ENCODE results near the gene GHDC. TPM values are rescaled to one million over a fixed set of nuclear protein-coding genes. Genes with fewer than 3 reads are reported as not detected.

GHDC gene
- total RNA-seq, 6 experiments from 2014 or later: 1.5 to 7.5 (median 6.4) TPM

DNA sequence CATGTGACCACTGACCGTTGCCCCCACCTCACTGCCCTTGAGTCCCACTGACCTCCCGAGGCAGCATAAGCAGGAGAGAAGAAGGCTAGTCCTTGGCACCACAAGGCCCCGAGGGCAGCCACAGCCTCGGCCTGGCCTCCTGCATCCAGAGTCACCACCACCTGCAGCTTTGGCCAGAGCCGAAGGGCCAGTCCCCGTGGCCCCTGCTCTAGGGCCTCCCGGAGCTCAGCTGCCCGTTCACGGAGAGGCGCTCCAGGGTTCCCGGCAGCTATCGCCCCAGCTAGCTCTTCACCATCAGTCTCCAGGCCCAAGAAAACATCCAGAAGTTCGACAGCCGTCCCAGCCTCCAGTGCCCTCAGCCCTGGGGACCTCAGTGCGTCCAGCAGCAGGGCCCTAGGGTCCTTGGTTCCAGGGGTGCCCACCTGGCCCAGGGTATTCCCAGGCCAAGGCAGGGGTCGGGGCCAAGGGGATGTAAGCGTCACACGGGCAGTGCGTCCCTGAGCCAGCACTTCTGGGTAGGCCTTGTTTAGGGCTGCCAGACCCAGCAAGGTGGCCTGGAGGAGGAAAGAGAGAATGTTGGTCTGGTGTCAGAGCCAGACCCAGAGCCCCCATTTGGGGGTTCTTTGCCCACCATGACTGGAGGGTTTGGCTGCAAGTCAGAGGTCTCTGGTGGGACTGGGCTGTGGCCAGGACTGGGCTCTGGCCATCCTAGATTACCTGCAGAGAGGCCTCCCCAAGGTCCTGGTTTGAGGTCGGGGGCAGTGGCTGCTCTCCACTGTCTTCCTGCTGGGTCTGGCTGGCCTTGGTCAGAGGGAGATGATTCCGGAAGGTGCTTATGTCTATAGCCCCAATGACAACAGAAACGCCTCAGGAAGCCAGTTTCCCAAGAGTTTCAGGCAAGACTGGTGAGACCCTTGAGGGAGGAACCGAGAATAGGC, 1.8 kb downstream of the GHDC start:
- Mint-ChIP-seq H3K4me3 (no peak overlapping the region), H3K4me1 (ENCODE audit: low read depth) (peaks cover 6% of the 10 kb centered on the region; the same call in 1 of the 2 replicates), H3K27me3 (ENCODE audit: insufficient read depth) (peaks cover 3% of the 10 kb centered on the region; the same call in 1 of the 2 replicates), H3K9me3 (no peaks in the 10 kb centered on the region), H3K27ac (no peak overlapping the region), H3K36me3 (ENCODE audit: low read depth) (no peaks in the 10 kb centered on the region)
- DNase-seq: no peak
- TF ChIP-seq, protein P1, sequence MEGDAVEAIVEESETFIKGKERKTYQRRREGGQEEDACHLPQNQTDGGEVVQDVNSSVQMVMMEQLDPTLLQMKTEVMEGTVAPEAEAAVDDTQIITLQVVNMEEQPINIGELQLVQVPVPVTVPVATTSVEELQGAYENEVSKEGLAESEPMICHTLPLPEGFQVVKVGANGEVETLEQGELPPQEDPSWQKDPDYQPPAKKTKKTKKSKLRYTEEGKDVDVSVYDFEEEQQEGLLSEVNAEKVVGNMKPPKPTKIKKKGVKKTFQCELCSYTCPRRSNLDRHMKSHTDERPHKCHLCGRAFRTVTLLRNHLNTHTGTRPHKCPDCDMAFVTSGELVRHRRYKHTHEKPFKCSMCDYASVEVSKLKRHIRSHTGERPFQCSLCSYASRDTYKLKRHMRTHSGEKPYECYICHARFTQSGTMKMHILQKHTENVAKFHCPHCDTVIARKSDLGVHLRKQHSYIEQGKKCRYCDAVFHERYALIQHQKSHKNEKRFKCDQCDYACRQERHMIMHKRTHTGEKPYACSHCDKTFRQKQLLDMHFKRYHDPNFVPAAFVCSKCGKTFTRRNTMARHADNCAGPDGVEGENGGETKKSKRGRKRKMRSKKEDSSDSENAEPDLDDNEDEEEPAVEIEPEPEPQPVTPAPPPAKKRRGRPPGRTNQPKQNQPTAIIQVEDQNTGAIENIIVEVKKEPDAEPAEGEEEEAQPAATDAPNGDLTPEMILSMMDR (IDR thresholded peaks at IDR 0.05): no peak

DNA sequence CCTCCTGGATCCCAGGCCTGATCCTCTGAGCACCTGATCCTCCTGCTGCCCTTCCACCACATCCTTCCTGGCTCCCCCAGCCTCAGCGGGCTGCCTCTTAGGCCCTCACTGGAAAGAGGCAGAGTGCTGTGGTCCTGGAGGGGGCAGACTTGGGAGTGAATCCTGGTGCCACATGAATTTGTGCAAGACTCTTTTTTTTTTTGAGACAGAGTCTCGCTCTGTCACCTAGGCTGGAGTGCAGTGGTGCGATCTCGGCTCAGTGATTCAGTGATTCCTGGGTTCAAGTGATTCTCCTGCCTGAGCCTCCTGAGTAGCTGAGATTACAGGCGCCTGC, 3.1 kb downstream of the GHDC start:
- Mint-ChIP-seq H3K36me3 (ENCODE audit: low read depth) (no peaks in the 10 kb centered on the region), H3K4me1 (ENCODE audit: low read depth) (peaks cover 6% of the 10 kb centered on the region; the same call in 1 of the 2 replicates), H3K27ac (no peak overlapping the region), H3K27me3 (ENCODE audit: insufficient read depth) (peaks cover 3% of the 10 kb centered on the region; the same call in 1 of the 2 replicates), H3K9me3 (no peaks in the 10 kb centered on the region), H3K4me3 (no peak overlapping the region)
- TF ChIP-seq, protein P1 (IDR thresholded peaks at IDR 0.05): no peak
- DNase-seq: no peak

DNA sequence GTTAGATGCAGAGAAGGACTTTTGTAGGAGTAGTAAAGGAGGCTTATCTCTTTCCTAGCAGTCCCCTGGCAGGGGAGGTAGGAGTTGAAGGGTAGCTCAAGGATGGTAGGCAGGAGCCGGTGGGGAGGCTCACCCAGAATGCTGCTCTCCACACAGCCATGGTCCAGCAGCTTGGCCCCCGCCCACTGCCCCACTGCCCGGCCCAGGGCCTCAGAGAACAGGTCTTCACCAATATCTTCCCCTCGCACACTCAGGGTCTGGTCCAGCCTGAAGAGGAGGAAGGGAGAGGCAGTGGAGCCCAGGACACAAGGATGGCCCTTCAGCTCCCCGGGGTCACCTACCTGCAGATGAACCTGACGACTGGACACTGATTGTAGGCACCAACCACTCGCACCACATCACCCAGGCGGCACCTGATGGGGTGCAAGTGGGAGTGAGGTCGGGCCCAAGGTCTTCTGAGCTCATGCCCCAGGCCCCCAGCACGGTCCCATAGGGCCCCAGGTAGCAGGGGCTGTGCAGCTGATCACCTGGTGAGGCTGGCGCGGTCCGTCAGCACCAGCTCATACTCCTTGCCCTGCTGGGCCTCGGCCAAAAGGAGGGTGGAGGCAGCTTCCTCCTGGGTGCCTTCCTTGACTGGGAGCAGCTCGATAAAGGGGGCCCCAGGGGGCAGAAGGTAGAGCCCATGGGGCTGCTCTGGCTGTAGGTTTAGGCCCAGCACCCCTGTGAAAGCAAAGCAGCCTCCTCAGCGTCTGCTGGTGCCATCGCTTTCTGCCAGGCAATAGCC, 3.6 kb downstream of the GHDC start:
- no peak overlapping the region for H3K27ac Mint-ChIP-seq
- peaks cover 7% of the 10 kb centered on the region for H3K27me3 Mint-ChIP-seq (ENCODE audit: insufficient read depth)

DNA sequence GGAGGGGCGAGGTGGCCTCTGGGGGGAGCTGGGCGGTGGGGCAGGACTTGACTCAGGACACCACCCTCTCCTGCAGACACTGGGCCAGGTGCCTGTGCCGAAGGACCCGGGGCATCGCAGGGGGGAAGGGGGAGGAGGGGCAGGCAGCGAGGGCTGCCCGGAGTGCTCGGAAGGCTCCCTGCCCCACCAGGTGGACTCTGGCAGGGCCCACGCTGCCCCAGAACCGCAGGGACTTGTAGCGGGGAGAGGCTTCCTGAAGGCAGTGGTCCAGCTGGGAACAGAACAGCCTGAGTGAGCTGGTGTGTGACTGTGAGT, 4.7 kb downstream of the GHDC start:
- Mint-ChIP-seq H3K27ac (no peak overlapping the region), H3K27me3 (ENCODE audit: insufficient read depth) (peaks cover 9% of the 10 kb centered on the region), H3K4me1 (ENCODE audit: low read depth) (peaks cover 11% of the 10 kb centered on the region), H3K36me3 (ENCODE audit: low read depth) (no peaks in the 10 kb centered on the region), H3K9me3 (no peaks in the 10 kb centered on the region), H3K4me3 (no peak overlapping the region)
- DNase-seq: no peak
- TF ChIP-seq, protein P1 (IDR thresholded peaks at IDR 0.05): no peak

More for the DNA sequence above, 3.6 kb downstream of the GHDC start:
- DNase-seq: no peak
- Mint-ChIP-seq H3K4me3 (no peak overlapping the region), H3K9me3 (no peaks in the 10 kb centered on the region), H3K4me1 (ENCODE audit: low read depth) (peaks cover 6% of the 10 kb centered on the region; the same call in 1 of the 2 replicates), H3K36me3 (ENCODE audit: low read depth) (no peaks in the 10 kb centered on the region)
- TF ChIP-seq, protein P1 (IDR thresholded peaks at IDR 0.05): no peak

DNA sequence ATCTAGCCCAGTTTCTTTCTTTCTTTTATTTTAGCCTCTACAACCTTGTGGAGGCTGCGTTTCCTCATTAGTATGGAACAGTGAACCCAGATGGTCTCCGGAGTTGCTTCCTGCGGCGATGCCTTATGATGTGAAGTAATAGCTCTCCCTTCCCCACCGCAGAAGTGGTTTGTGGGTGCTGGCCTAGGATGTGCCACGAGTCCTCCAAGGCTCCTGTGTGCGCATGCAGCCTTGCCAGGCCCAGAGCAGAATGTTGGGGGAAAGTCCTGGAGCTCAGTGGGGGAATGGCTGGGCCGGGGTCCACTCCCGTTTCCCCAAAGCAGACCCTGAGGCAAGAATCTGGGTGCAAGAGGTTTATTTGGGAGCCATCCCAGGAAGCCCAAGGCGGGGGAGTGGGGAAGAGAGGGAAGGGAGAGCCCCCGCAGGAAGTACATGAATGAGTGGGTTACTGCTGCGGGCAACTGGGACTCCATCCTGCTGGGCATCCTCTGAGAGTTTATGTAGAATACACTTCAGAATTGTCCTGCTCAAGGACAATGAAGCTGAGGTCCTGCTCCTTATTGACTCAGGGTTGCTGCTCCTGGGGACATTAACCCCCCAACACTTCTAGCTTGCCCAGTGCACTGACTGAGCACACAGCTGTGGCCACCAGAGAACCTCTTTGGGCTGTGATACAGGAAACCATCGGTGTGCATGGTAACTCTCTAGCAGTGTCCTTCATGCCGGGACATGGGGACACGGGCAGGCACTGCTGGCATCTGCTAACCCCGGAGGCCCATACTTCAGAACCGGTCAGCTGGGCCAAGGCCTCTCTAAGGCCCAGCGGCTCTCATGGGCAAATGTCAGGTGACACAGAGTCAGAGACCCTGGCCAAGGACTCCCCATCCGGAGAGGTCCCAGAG, 5.3 kb downstream of the GHDC start:
- Mint-ChIP-seq H3K36me3 (ENCODE audit: low read depth) (no peaks in the 10 kb centered on the region), H3K4me1 (ENCODE audit: low read depth) (peaks cover 11% of the 10 kb centered on the region; the same call in 1 of the 2 replicates), H3K9me3 (no peaks in the 10 kb centered on the region), H3K27ac (no peak overlapping the region), H3K27me3 (ENCODE audit: insufficient read depth) (peaks cover 9% of the 10 kb centered on the region), H3K4me3 (no peak overlapping the region)
- no peak for DNase-seq
- TF ChIP-seq, protein P1 (IDR thresholded peaks at IDR 0.05): no peak

Measured in HFFc6 (cell line).